NCI-H1092 (cell line): ENCODE measurements around the gene VKORC1L1.
"Not testable (repeated sequence)": the region's sequence is repeated elsewhere in the genome, so short reads cannot be mapped to it uniquely, and the experiment has no call there.

Experiments used
- DNase-seq: peaks from one replicate; lab custom pipeline; 2025; lab: John Stamatoyannopoulos, UW

The VKORC1L1 gene

GRCh38 chr7:65937296-65937695 lies 64.4 kb downstream of the VKORC1L1 start:
- DNase-seq: no peak

GRCh38 chr7:65938336-65938895 lies 65.5 kb downstream of the VKORC1L1 start:
- no peak for DNase-seq

DNA sequence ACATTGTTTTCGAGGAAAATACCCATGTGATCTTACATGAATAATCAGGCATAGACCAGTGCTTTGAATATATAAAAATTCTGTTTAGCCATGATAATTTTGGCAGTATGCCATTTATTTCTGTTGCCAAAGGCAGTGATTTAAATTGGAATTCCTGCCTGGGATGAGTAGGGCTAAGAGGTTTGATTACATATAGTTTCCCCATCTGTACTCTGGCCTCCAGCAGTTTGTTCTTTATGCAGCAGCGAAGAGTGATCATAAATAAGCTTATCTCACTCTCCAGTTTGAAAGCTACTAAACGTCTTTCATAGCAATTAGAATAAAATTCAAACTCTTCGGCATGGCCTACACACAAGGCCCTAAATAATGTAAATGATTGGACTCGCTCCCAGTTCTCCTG lies 72.9 kb downstream of the VKORC1L1 start:
- DNase-seq: not testable (repeated sequence)

GRCh38 chr7:65946904-65947303 lies 74.0 kb downstream of the VKORC1L1 start:
- no peak for DNase-seq

DNA sequence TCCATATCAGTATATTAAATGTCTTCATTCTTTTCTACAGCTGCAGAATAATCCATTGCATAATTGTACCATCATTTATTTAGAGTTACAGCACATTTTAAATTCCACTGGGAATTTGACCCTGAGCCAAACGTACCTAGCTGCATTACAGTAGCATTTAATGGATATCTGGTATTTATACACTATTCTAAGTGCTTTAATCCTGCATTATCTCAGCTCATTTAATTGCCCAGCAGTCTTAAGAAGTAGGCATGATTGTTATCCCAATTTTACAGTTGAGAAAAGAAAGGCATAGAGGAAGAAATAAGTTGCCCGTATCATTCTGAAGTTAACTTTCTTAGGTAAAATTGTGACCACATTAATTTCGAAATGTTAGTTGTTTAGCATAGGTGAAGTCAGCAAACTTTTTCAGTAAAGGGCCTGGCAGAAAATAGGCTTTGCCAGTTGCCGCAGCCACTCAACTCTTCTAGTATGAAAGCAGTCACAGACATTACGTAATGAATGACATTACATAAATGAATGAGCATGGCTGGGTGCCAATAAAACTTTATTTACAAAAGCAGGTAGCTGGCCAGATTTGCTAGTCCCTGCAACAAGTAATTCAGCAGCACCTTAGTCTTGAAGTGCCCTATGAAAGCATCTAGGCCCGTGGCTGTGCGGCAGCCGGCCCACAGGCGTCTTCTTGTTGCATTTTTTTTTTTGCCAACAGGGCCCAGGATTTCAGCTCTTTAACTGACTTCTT lies 79.1 kb downstream of the VKORC1L1 start:
- no peak for DNase-seq

GRCh38 chr7:65953001-65953720 lies 80.3 kb downstream of the VKORC1L1 start:
- DNase-seq: no peak

GRCh38 chr7:65953890-65954450 lies 81.1 kb downstream of the VKORC1L1 start:
- no peak for DNase-seq

DNA sequence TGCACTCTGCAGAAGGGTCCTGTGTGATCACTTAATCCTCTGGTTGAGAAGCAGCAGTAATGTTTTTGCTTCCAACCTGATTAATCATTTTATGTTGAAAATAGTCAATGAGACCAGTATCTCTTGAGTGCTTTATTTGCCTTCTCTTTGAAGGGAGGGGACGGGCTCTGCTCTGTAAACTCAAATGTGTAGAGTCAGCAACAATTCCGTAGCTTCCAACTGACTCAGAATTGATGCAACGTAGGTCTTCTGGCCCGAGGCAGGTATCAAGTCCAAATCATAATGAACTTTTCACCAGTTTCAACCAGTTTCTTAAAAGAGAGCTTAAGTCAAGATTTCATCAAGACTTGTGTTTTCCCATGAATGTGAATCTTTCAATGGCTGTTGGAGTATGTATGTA lies 82.8 kb downstream of the VKORC1L1 start:
- no peak for DNase-seq

DNA sequence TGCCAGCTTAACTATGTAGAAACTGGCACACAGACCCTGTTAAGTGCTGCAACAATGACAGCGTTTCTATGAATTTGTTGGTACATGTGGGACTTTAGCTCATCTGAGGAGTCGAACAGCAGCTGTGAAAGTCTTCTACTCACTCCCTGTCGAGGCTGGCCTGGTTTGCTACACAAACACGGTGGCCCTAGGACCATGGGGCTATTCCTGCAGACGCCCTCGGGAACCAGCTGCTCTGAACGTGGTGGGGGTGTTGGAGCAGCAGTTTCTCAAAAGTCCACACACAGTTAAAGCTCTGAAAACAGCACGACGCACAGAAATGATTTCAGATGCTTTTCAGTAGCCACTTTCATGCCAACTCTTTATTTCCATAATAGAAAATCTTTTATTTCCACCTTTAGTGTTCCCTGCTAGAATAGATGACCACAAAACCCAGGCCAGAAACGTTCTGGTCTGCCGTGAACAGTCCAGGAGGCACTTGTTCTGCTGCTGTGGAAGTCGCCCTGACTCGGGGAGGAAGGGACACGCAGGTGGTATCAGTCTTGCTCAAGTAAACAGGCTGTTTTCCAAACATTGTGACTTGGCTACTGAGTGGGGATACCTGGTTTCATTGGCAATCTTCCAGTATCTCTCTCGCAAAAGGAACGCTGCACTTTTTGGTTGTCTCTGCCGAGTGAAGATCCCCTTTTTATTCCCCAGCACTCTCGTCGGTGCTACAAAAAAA lies 87.6 kb downstream of the VKORC1L1 start:
- no peak for DNase-seq

DNA sequence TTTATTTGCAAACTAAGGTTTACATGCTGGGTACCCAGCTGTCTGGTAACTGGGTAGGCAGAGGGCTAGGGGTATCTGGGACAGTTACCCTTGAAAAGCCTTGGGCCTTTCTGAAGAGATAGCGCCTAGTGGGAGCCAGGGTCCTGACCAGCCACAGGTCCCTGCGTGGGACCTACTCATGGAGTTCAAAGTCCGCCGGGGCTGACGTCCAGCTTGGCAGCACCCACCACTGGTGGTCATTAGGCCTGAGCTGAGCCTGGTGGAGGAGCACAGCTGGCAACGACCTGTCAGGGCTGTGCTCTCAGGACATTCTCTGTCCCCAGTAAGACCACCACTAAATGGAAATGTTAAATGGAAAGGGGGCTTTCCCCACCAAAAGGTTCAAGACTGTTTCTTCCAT lies 89.2 kb downstream of the VKORC1L1 start:
- DNase-seq: no peak

DNA sequence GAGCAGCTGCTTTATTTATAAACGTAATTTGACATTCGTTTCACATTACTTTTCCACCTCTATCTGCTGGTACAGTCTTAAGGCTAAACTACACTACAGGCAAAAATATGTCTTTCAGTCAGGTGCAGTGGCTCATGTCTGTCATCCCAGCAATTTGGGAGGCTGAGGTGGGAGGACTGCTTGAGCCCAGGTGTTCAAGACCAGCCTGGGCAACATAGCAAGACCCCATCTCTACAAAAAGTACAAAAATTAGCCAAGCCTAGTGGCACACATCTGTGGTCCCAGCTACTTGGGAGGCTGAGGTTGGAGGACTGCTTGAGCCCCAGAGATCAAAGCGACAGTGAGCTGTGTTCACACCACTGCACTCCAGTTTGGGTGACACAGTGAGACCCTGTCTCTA lies 91.8 kb downstream of the VKORC1L1 start:
- not testable (repeated sequence) for DNase-seq

- DNase-seq: no peak
Observed at GRCh38 chr7:65966146-65966545, 93.3 kb downstream of the VKORC1L1 start.

DNA sequence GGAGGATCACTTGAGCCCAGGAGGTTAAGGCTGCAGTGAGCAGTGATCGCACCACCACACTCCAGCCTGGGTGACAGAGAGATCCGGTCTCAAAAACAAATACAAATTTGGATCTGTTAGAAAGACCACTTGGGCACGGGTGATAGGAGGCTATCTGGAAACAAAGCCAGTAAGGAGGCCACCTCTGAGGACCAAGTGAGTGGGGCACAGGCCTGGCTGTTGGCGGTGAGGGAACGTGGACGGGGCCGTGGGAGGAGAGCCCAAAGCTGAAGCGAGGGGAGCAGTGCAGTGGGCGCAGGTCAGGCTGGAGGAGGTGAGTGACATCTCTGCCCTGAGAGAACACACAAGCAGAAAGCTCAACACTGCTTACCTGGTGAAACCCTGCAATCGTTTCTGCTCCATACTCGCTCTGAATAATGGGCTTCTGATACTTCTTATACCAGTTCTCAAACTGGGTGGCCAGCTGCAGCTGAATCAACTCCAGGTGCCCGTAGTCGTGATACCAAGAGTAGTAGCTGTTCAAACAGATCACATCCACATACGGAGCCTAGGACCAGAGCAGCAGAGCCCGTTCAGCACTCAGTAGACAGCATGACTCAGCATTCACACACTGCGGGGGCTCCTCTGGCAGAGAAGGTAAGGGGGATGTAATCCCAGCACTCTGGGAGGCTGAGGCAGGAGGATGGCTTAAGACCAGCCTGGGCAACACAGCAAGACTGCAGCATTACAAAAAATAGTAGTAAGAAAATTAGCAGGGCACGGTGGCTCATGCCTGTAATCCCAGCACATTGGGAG lies 94.7 kb downstream of the VKORC1L1 start:
- no peak for DNase-seq

- no peak for DNase-seq
Observed at GRCh38 chr7:65968256-65969185, 95.6 kb downstream of the VKORC1L1 start.

DNA sequence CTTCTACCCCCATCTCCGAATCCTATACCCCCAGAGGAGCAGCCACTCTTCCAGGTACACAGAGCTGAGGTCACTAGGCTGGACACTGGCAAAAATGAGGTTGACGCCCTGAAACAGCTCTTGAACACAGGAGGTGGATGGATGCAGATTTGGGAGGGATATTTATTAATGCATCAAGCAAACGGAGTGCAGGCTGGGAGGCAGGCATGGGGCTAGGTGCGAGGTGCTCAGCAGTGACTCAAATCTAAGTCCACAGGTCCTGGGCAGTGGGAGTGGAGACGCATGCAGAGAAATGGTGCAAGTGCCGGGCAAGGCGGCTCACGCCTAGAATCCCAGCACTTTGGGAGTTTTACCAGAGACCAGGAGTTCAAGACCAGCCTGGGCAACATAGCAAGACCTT lies 98.1 kb downstream of the VKORC1L1 start:
- DNase-seq: no peak

DNA sequence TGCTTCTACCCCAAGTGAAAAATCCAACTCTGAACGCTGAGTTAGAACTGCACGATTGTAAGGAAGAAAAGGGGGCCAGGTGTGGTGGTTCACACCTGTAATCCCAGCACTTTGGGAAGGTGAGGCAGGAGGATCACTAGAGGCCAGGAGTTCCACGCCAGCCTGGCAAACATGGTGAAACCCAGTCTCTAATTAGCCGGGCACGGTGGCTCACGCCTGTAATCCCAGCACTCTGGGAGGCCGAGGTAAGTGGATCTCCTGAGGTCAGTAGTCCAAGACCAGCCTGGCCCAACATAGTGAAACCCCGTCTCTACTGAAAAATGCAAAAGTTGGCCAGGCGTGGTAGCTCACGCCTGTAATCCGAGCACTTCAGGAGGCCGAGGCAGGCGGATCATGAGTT lies 100.1 kb downstream of the VKORC1L1 start:
- no peak for DNase-seq

GRCh38 chr7:65974191-65974801 lies 101.4 kb downstream of the VKORC1L1 start:
- no peak for DNase-seq

GRCh38 chr7:65974876-65975275 lies 102.0 kb downstream of the VKORC1L1 start:
- DNase-seq: no peak

GRCh38 chr7:65975814-65976445 lies 103.1 kb downstream of the VKORC1L1 start:
- DNase-seq: no peak
